ENCODE data around the gene CMTM4. TPM values are rescaled to one million over a fixed set of nuclear protein-coding genes. Genes with fewer than 3 reads are reported as not detected.

The CMTM4 gene
- total and polyA plus RNA-seq, 2 of the 8 experiments (the other 6 are each of a cell fraction or from before 2014, with no cell fraction given), result 35.3 to 51.7 TPM

- TF ChIP-seq CHD7 (IDR thresholded peaks at IDR 0.05; ENCODE audit: insufficient replicate concordance, low read length) (no peak), TAF1 (IDR thresholded peaks at IDR 0.05; ENCODE audit: low read depth, low read length) (no peak), NRF1 (IDR thresholded peaks at IDR 0.05; ENCODE audit: low read depth, low read length) (no peak), EGR1 (IDR thresholded peaks at IDR 0.05; ENCODE audit: borderline replicate concordance, low read depth, low read length) (no peak), SRF (IDR thresholded peaks at IDR 0.05; ENCODE audit: low read depth, low read length) (no peak), RBBP5 (IDR thresholded peaks at IDR 0.05; ENCODE audit: borderline replicate concordance, low read depth, low read length) (no peak), E2F6 (IDR thresholded peaks at IDR 0.05) (no peak), SUZ12 (IDR thresholded peaks at IDR 0.05; ENCODE audit: low read length) (no peak)
Measured at GRCh38 chr16:66656547-66656946, 40.0 kb downstream of the CMTM4 start (continued).

Data from H1 (cell line).